ENCODE measurements around the gene FOSL2.

GRCh38 chr2:28433215-28433614 lies 40.6 kb downstream of the FOSL2 start:
- no peak for TF ChIP-seq CTCF (conservative IDR thresholded peaks at IDR 0.05; ENCODE audit: low read depth in 2 of 2)
- no peak for TF ChIP-seq EZH2 (IDR thresholded peaks at IDR 0.05; ENCODE audit: low read depth, unreplicated experiment)
- TF ChIP-seq, protein P1, sequence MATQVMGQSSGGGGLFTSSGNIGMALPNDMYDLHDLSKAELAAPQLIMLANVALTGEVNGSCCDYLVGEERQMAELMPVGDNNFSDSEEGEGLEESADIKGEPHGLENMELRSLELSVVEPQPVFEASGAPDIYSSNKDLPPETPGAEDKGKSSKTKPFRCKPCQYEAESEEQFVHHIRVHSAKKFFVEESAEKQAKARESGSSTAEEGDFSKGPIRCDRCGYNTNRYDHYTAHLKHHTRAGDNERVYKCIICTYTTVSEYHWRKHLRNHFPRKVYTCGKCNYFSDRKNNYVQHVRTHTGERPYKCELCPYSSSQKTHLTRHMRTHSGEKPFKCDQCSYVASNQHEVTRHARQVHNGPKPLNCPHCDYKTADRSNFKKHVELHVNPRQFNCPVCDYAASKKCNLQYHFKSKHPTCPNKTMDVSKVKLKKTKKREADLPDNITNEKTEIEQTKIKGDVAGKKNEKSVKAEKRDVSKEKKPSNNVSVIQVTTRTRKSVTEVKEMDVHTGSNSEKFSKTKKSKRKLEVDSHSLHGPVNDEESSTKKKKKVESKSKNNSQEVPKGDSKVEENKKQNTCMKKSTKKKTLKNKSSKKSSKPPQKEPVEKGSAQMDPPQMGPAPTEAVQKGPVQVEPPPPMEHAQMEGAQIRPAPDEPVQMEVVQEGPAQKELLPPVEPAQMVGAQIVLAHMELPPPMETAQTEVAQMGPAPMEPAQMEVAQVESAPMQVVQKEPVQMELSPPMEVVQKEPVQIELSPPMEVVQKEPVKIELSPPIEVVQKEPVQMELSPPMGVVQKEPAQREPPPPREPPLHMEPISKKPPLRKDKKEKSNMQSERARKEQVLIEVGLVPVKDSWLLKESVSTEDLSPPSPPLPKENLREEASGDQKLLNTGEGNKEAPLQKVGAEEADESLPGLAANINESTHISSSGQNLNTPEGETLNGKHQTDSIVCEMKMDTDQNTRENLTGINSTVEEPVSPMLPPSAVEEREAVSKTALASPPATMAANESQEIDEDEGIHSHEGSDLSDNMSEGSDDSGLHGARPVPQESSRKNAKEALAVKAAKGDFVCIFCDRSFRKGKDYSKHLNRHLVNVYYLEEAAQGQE (IDR thresholded peaks at IDR 0.05; ENCODE audit: unreplicated experiment): no peak
- TF ChIP-seq ZNF114 (CRISPR knock-in tag; IDR thresholded peaks at IDR 0.05): no peak
- TF ChIP-seq POLR2AphosphoS5 (IDR thresholded peaks at IDR 0.05; ENCODE audit: low read depth): no peak
- no peak for TF ChIP-seq CREB1 (CRISPR knock-in tag; IDR thresholded peaks at IDR 0.05; ENCODE audit: low read depth)
- TF ChIP-seq NANOG (IDR thresholded peaks at IDR 0.05; ENCODE audit: borderline replicate concordance): no peak
- TF ChIP-seq JUNB (IDR thresholded peaks at IDR 0.05; ENCODE audit: unreplicated experiment): no peak
